DOHH2 (cell line): Measurements from ENCODE around the gene CDK14.

Experiments
- H3F3A ChIP-seq: fragments of 200-600 bp; sonication (generic), shearing (Covaris generic); 2 replicates; pipeline ENCODE4 v1.6.0; 2016; ENCODE audit warnings: antibody characterized with exemption, mild to moderate bottlenecking; ENCODE audit not compliant: control insufficient read depth, insufficient read depth
- H3K27ac ChIP-seq: fragments of 200-600 bp; sonication (generic); 2 replicates; pipeline ENCODE4 v1.5.1; 2014; ENCODE audit warnings: low read depth, mild to moderate bottlenecking, low read length, moderate library complexity
- H3K27me3 ChIP-seq: fragments of 200-600 bp; sonication (generic); 2 replicates; pipeline ENCODE4 v1.6.1; 2014; ENCODE audit warnings: mild to moderate bottlenecking, low read length, mixed read lengths; ENCODE audit not compliant: control insufficient read depth
- H3K36me3 ChIP-seq: fragments of 200-600 bp; sonication (generic); 2 replicates; pipeline ENCODE4 v1.6.1; 2014; ENCODE audit warnings: mild to moderate bottlenecking, low read length, moderate library complexity, mixed read lengths; ENCODE audit not compliant: control insufficient read depth
- H3K4me1 ChIP-seq: fragments of 200-600 bp; sonication (generic); 2 replicates; pipeline ENCODE4 v1.6.1; 2014; ENCODE audit warnings: mild to moderate bottlenecking, low read length, mixed read lengths; ENCODE audit not compliant: control insufficient read depth
- H3K4me2 ChIP-seq: fragments of 200-600 bp; sonication (generic); 2 replicates; pipeline ENCODE4 v1.6.0; 2014; ENCODE audit warnings: mild to moderate bottlenecking, low read length, moderate library complexity
- H3K4me3 ChIP-seq: fragments of 200-600 bp; sonication (generic); 2 replicates; pipeline ENCODE4 v1.5.1; 2014; ENCODE audit warnings: mild to moderate bottlenecking, low read length, mixed read lengths
- H3K79me2 ChIP-seq: fragments of 200-600 bp; sonication (generic); 2 replicates; pipeline ENCODE4 v1.6.1; 2014; ENCODE audit warnings: mild to moderate bottlenecking, low read length, mixed read lengths; ENCODE audit not compliant: control insufficient read depth
- H3K9me2 ChIP-seq: fragments of 200-600 bp; sonication (generic); replicated peaks from 2 replicates; pipeline ENCODE4 v1.6.1; 2014; ENCODE audit warnings: mild to moderate bottlenecking, low read length, mixed read lengths; ENCODE audit not compliant: control insufficient read depth
- H3K9me3 ChIP-seq: fragments of 200-600 bp; sonication (generic); 2 replicates; pipeline ENCODE4 v1.6.1; 2014; ENCODE audit warnings: antibody characterized with exemption, low read length, mixed read lengths; ENCODE audit not compliant: control insufficient read depth, insufficient read depth
- H4K20me1 ChIP-seq: fragments of 200-600 bp; sonication (generic); 2 replicates; pipeline ENCODE4 v1.6.0; 2014; ENCODE audit warnings: low read depth, mild to moderate bottlenecking, antibody characterized with exemption, low read length, moderate library complexity; ENCODE audit not compliant: control insufficient read depth, insufficient read depth
- CTCF ChIP-seq: fragments of 200-600 bp; sonication (generic); IDR thresholded peaks from one replicate; pipeline ENCODE4 v1.5.1; 2014; ENCODE audit warnings: antibody characterized with exemption, mild to moderate bottlenecking, low read depth, low read length; ENCODE audit not compliant: poor library complexity, severe bottlenecking
- EZH2phosphoT487 ChIP-seq: fragments of 200-600 bp; sonication (generic); IDR thresholded peaks from 2 replicates; pipeline ENCODE4 v1.6.1; 2017; ENCODE audit warnings: borderline replicate concordance, mild to moderate bottlenecking, antibody characterized with exemption, low read length, moderate library complexity, mixed read lengths

The CDK14 gene

GRCh38 chr7:90894122-90894521 lies 298.0 kb downstream of the CDK14 start:
- no peaks in the 10 kb centered on the region for H3K79me2 ChIP-seq
- no peak for TF ChIP-seq CTCF
- no peak for TF ChIP-seq EZH2phosphoT487

GRCh38 chr7:90896458-90896857 lies 300.3 kb downstream of the CDK14 start:
- TF ChIP-seq CTCF (no peak), EZH2phosphoT487 (no peak)
- no peak overlapping the region for H3K4me2 ChIP-seq

More at GRCh38 chr7:90894122-90894521, 298.0 kb downstream of the CDK14 start:
- no peak overlapping the region for H3K4me2 ChIP-seq
- no peak overlapping the region for H3K27ac ChIP-seq
- peaks cover 11% of the 10 kb centered on the region for H3K4me1 ChIP-seq
- H3K9me2 ChIP-seq = no peaks in the 10 kb centered on the region
- H3K36me3 ChIP-seq = peaks cover 15% of the 10 kb centered on the region
- no peaks in the 10 kb centered on the region for H3K27me3 ChIP-seq
- no peaks in the 10 kb centered on the region for H4K20me1 ChIP-seq
- no peaks in the 10 kb centered on the region for H3F3A ChIP-seq
- H3K4me3 ChIP-seq = no peak overlapping the region
- no peaks in the 10 kb centered on the region for H3K9me3 ChIP-seq

GRCh38 chr7:90897961-90898469 lies 301.9 kb downstream of the CDK14 start:
- TF ChIP-seq EZH2phosphoT487 = no peak
- TF ChIP-seq CTCF = no peak
- no peak overlapping the region for H3K4me3 ChIP-seq
- no peaks in the 10 kb centered on the region for H3K9me2 ChIP-seq
- peaks cover 44% of the 10 kb centered on the region for H3K36me3 ChIP-seq
- no peaks in the 10 kb centered on the region for H3F3A ChIP-seq
- no peak overlapping the region for H3K27ac ChIP-seq
- peaks cover 11% of the 10 kb centered on the region for H3K4me1 ChIP-seq
- H3K79me2 ChIP-seq = no peaks in the 10 kb centered on the region
- no peaks in the 10 kb centered on the region for H3K27me3 ChIP-seq
- no peaks in the 10 kb centered on the region for H4K20me1 ChIP-seq
- no peak overlapping the region for H3K4me2 ChIP-seq
- no peaks in the 10 kb centered on the region for H3K9me3 ChIP-seq

More at GRCh38 chr7:90896458-90896857, 300.3 kb downstream of the CDK14 start:
- Histone ChIP-seq H3F3A (no peaks in the 10 kb centered on the region), H3K9me3 (no peaks in the 10 kb centered on the region), H4K20me1 (no peaks in the 10 kb centered on the region), H3K79me2 (no peaks in the 10 kb centered on the region), H3K4me1 (peaks cover 11% of the 10 kb centered on the region), H3K27ac (no peak overlapping the region), H3K9me2 (no peaks in the 10 kb centered on the region), H3K27me3 (no peaks in the 10 kb centered on the region), H3K4me3 (no peak overlapping the region), H3K36me3 (peaks cover 32% of the 10 kb centered on the region)
